Fibroblast of pulmonary artery (primary cell): Measurements from ENCODE around the gene DUSP15.
"Not testable (repeated sequence)": the region's sequence is repeated elsewhere in the genome, so short reads cannot be mapped to it uniquely, and the experiment has no call there.

Experiments
- DNase-seq: peaks from one replicate; pipeline ENCODE4 v3.0.0-alpha.2; 2010; ENCODE audit warnings: low read depth
- H3K4me3 ChIP-seq: replicated peaks from 2 replicates; pipeline ENCODE4 v1.5.1; 2011; ENCODE audit warnings: low read depth, mild to moderate bottlenecking, control low read depth, low read length, moderate library complexity
- TF ChIP-seq, protein P1 (sequence below): IDR thresholded peaks from 2 replicates; pipeline ENCODE4 v1.5.1; 2011; ENCODE audit warnings: mild to moderate bottlenecking, control low read depth, low read length, inconsistent platforms; ENCODE audit errors: missing control alignments

Gene DUSP15

DNA sequence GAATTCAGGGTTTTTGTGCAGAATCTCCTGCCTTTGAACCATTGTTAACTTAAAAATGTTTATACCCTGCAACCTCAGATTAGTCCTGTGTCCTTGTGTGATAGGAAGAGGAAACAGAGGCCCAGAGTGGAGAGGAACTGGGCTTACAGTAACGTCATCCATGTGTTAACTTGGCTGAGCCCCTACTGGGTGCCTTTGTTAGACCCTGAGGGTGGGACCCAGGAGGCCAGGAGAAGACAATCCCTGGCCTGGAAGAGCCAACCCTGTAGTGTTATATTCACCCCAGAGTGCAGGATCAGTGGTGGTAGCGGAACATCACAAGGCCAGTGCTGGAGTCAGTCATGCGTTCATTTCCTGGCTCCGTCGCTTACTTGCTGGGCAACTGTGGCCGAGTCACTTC lies 40.6 kb downstream of the DUSP15 start:
- H3K4me3 ChIP-seq: no peak overlapping the region
- TF ChIP-seq, protein P1, sequence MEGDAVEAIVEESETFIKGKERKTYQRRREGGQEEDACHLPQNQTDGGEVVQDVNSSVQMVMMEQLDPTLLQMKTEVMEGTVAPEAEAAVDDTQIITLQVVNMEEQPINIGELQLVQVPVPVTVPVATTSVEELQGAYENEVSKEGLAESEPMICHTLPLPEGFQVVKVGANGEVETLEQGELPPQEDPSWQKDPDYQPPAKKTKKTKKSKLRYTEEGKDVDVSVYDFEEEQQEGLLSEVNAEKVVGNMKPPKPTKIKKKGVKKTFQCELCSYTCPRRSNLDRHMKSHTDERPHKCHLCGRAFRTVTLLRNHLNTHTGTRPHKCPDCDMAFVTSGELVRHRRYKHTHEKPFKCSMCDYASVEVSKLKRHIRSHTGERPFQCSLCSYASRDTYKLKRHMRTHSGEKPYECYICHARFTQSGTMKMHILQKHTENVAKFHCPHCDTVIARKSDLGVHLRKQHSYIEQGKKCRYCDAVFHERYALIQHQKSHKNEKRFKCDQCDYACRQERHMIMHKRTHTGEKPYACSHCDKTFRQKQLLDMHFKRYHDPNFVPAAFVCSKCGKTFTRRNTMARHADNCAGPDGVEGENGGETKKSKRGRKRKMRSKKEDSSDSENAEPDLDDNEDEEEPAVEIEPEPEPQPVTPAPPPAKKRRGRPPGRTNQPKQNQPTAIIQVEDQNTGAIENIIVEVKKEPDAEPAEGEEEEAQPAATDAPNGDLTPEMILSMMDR: no peak
- no peak for DNase-seq

DNA sequence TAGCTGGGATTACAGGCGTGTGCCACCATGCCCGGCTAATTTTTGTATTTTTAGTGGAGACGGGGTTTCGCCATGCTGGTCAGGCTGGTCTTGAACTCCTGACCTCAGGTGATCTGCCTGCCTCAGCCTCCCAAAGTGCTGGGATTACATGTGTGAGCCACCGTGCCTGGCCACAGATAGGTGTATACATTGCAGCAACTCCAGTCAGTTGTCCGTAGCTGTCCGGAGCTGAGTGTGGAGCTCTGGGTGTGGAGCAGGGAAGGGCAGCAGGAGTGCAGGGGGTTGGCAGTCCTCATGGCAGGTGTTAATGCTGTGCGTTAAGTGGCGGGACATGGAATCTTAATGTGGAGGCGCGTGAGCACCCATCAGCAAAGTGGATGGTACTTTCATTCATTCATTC lies 42.3 kb downstream of the DUSP15 start:
- DNase-seq: not testable (repeated sequence)

DNA sequence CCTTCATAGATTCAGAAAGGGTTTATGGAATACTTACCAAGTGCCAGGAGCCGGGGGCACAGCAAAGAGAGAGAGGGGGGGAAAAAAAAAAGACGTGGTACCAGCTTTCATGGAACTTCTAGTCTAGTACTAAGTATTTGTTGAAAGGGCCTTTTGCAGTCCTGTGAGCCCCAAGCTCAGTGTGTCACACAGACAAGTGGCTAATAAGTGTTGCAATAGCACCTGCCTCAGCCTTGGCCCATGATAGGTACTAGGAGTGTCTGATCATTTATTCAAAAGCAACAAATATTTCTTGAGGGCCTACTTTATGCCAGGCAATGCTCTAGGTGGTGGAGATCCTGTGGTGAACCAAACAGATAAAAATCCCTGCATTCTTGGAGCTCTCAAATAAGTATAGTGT lies 43.3 kb downstream of the DUSP15 start:
- no peak overlapping the region for H3K4me3 ChIP-seq
- TF ChIP-seq, protein P1: no peak
- DNase-seq: no peak

More for the DNA sequence above, 42.3 kb downstream of the DUSP15 start:
- H3K4me3 ChIP-seq: not testable (repeated sequence)

DNA sequence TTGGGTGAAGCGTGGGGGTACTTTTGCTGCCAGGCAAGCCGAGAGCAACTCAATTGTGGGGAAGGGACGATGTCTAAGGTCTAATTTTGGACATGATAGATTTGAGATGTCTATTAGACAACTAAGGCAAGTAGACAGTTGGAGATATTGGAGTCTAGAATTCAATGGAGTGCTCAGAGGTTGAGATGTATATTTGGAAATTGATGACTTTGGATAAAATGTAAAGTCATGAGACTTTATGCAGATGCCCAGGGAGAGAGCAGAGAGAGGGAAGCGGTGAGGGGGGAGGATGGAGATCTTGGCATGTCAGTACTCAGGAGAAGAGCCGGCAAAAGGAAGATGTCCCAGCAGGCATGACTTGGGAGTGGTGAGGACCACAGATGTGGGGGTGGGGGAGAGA lies 44.3 kb downstream of the DUSP15 start:
- no peak overlapping the region for H3K4me3 ChIP-seq
- TF ChIP-seq, protein P1: no peak
- DNase-seq: no peak

DNA sequence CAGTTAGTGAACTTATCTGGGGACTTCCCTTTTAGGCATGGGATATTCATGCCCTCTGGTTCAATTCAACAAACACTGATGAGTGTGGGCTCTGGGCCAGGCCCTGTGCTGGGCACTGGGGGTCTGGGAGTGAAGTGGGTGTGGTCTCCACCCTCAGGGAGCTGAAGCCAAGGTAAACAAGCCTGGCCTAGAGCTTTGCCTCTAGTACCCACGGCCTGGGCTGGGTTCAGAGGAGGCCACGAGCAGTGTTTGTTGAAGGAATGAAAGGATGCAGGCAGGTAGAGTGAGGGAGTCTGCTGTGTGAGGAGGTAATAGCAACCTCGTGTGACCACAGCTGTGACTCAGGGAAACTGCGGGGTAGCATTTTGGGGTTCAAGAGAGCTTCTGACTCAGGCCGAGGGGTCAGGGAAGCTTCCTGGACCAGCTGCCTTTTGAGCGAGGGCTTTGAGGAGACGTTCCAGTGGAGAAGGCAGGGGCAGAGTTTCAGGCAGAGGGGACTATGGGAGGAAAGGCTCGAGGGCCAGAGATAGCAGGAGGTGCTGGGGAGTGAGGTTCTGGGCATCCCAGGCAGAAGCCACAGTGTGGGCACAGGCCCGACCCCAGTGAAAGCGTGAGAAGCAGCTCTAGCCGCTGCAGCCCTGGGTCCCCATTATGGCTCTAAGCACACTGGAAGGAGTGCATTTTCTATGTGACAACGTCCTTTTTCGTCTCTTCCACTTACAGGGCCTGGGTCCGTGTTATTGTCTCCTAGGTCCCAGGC lies 45.6 kb downstream of the DUSP15 start:
- TF ChIP-seq, protein P1: no peak
- H3K4me3 ChIP-seq: no peak overlapping the region
- no peak for DNase-seq

DNA sequence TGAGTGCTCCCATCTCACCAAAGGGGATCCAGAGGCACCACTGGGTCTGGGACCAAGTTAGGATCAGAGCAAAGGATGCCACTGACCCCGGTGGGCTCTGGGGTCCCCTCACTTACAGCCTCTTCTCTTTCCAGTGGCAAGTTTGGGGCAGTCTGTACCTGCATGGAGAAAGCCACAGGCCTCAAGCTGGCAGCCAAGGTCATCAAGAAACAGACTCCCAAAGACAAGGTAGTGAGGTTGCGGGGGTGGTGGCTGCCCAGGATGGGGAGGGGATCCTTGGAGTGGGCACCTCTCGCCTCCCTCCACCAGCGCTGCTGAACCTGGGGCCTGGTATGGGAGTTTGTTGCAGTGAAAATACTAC lies 46.2 kb downstream of the DUSP15 start:
- no peak for DNase-seq
- TF ChIP-seq, protein P1: no peak
- no peak overlapping the region for H3K4me3 ChIP-seq

DNA sequence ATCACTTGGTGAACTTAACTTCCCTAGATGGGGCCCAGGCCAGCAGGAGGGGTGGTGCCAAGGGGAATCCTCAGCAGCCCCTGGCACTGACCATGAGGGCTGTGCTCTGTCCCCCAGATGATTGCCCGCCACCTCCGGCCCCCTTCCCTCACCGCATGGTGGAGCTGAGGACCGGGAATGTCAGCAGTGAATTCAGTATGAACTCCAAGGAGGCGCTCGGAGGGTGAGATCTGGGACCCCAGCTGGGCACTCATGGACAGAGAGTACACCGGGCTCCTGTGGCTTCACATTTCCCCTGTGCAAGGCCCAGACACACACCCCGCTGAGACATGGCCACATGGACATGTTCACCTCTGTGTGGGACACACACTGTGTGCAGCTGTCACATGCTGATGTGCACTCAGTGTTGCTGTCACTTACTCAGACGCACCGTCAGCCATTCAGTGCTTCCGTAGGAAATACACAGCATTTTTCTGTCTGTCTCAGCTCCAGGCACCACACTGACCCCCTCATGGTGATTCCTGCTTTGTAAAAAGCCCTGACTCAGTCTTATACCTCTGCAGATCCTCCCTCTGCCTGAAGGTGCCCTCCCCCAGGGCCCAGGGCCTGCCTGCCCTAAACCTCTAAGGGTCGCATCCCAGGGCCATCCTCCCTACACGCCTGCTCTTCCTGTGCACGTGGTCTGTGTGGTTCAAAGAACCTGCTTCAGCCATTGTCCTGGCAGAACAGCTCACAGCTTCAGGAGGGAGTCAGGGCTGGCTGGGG lies 46.8 kb downstream of the DUSP15 start:
- DNase-seq: no peak
- TF ChIP-seq, protein P1: no peak
- H3K4me3 ChIP-seq: no peak overlapping the region
